OCI-M2 (cell line): Measurements from ENCODE around the gene TXNDC17.
"Not testable (repeated sequence)": the region's sequence is repeated elsewhere in the genome, so short reads cannot be mapped to it uniquely, and the experiment has no call there.

Experiments
- DNase-seq: peaks from one replicate; lab custom pipeline; 2025; ENCODE audit not compliant: unreplicated experiment; lab: John Stamatoyannopoulos, UW

Gene TXNDC17

DNA sequence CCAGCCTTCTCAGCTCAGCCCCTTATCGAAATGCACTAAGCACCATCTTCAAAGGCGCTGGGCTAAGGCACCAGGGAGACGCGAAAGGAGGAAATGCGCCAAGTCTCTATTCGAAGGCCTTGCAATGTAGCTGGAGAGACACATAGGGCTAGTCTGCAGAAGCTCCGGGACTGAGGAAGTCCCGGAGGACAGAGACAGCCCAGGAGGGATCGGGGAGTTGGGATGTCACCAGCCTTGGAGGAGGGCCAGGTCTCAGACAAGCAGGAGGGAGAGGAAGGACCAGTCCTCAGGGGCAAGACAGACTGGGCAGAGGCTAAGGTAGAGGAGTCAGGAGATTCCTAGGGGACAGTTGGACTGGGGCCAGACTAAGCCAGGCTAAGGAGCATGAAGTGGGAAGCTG lies 19.2 kb downstream of the TXNDC17 start:
- no peak for DNase-seq

- DNase-seq = no peak
Measured at GRCh38 chr17:6660805-6661463, 20.1 kb downstream of the TXNDC17 start.

GRCh38 chr17:6661464-6661848 lies 20.6 kb downstream of the TXNDC17 start:
- no peak for DNase-seq

DNA sequence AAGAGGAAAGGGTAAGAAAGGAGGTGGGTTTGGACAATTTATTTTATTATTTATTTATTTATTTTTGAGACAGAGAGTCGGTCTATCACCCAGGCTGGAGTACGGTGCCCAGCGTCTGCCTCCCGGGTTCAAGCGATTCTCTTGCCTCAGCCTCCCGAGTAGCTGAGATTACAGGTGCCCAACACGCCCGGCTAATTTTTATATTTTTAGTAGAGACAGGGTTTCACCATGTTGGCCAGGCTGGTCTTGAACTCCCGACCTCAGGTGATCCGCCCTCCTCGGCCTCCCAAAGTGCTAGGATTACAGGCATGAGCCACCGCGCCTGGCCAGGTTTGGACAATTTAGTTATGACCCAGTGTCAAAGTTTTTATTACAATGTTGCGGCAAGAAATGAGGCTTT lies 22.3 kb downstream of the TXNDC17 start:
- DNase-seq = not testable (repeated sequence)

- DNase-seq = no peak
Measured at GRCh38 chr17:6666077-6666521, 25.2 kb downstream of the TXNDC17 start.

- DNase-seq = no peak
Measured at GRCh38 chr17:6666557-6666956, 25.7 kb downstream of the TXNDC17 start.

GRCh38 chr17:6667516-6667915 lies 26.7 kb downstream of the TXNDC17 start:
- no peak for DNase-seq

DNA sequence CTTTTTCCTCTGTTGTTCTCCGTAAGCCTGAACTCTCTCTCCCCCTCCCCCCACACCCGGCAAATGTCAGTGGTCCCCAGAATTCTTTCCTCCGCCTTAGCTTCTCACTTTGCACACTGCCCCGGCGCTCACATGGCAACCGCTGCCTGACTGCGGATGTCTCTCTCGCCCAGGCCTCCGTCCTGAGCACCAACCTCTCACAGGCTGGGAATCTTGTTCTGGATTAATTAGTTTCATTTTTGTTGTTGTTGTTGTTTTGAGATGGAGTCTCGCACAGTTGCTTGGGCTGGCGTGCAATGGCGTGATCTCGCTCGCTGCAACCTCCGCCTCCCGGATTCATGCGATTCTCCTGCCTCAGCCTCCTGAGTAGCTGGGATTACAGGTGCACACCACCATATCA lies 27.4 kb downstream of the TXNDC17 start:
- no peak for DNase-seq

GRCh38 chr17:6668727-6669425 lies 28.0 kb downstream of the TXNDC17 start:
- no peak for DNase-seq

- no peak for DNase-seq
Measured at GRCh38 chr17:6669479-6670212, 28.8 kb downstream of the TXNDC17 start.

DNA sequence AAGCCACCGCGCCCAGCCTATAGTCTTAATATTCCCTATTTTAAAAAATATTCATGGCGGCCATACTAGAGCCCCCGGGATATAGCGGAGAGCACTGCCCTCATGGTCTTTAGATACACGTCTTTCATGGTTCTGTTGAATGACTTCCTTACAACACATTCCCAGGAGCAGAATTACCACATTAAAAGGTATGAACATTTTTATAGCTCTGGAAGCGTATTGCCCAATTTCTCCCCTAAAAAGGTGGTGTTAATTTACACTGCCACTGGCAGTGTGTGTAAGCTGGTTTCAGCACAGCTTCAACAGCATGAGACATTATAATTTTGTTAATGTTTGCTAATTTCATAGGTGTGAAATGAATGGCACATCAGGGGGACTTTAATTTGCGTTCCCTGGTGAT lies 29.7 kb downstream of the TXNDC17 start:
- DNase-seq = no peak

GRCh38 chr17:6670999-6671398 lies 30.1 kb downstream of the TXNDC17 start:
- DNase-seq = no peak

DNA sequence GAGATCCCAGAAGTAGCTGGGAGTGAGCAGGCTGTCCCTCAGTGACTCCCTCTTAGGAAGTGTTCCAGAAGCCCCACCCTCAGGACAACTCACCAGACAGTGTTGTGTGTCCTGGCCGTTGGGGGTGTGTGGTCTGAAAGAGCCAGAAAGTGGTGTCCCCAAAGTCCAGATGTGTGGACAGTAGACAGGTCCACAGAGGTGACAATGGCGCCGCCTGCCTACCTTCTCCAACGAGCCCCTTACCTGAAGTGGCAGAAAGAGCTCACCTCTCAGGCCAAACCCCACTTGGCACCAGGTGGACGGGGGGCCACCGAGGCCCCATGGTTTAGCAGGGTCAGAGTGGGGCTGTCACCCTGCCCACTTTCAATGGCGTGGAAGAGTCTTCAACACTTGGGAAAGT lies 30.6 kb downstream of the TXNDC17 start:
- DNase-seq = no peak

DNA sequence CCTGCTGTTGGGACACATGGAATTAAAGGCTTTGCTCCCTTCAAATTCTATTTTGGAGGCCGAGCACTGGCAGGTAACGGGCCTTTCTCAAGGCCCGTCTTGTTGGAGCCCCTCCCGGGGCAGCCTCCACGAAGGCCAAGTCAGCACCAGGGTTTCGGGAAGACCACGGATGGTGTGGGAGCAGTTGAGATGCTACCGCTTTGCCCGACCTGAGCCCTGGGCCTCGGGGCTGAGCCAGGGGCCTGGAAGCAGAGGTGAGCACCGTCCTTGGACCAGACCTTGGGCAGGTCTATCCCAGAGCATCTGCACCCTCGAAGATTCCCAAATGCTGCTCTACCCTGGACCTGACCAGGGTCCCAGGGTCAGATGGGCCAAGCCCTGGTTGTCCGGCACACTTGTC lies 33.7 kb downstream of the TXNDC17 start:
- no peak for DNase-seq

GRCh38 chr17:6675201-6675825 lies 34.5 kb downstream of the TXNDC17 start:
- no peak for DNase-seq

- no peak for DNase-seq
Measured at GRCh38 chr17:6676802-6677157, 35.9 kb downstream of the TXNDC17 start.

DNA sequence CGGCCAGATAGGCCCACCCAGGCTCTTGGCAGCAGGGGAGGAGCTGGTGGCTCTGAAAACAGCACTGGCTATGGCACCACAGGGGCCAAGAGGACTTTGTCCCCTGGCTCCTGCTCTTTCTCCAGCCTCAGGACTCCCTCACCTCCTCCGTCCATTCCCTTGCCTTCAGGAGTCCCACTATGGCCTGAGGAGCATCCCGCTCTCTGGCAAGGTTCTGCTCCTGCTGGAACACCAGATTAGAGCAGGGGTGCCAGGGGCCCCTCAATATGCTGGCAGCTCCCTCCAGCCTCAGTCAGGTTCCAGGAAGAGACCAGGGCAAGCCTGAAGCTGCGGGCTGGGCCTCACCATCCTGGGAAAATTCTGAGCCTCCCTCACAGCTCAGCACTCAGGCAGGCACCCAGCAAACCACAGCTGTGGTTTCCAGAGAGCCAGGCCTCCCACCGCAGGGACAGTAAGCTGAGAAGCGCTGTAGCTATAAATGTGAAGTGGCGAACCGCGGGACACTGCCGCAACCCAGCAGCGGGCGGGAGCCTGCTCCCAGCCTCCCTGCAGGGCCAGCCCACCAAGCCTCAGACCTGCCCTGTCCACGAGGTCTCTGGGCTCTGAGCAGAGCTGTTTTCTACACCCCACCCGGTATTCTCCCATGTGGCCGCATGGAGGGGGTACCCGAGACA lies 36.4 kb downstream of the TXNDC17 start:
- no peak for DNase-seq

- DNase-seq = no peak
Measured at GRCh38 chr17:6677946-6678345, 37.1 kb downstream of the TXNDC17 start.

DNA sequence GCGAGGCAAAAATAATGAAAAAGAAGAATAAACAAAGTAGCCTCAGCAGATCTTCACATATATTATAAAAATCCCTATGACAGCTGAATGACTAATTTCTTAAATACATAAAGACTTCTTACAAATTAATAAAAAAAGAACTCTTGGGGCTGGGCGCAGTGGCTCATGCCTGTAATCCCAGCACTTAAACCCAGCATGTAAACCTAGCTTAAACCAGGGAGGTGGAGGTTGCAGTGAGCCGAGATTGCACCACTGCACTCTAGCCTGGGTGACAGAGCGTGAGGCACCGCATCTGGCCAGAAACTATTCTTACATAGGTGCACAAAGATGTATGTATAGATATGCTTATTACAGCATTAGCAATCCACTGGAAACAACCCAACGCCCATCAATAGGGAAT lies 38.4 kb downstream of the TXNDC17 start:
- DNase-seq = no peak

DNA sequence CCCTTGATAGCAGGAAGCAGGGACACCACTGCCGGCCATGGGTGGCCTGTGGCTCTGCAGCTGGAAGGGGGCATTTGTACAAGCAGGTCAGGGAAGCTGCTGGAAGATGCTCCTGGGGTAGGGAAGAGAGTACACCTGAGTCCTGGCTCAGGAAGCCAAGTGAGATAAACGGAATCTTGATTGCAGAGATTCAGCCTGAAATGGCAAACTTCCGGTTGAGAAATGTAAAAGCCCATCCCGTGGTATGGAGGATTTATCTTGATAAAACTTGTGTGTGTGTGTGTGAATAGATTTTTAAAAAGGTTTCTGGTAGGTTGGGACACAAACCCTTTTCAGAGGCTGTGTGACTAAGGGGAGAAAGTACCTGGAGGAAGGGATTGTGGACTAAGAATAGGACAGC lies 40.3 kb downstream of the TXNDC17 start:
- no peak for DNase-seq

DNA sequence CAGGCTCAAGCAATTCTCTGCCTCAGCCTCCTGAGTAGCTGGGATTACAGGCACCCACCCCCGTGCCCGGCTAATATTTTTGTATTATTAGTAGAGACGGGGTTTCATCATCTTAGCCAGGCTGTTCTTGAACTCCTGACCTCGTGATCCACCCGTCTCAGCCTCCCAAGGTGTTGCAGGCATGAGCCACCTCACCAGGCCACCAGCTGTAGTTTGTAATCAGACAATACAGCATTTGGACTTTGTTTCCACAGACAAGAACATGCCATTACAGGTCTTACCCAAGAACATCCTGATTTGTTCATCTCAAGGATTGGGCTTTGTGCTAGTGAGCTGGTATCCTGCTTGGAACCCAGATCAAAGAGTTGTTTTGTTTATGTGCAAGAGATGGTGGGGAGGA lies 40.8 kb downstream of the TXNDC17 start:
- no peak for DNase-seq
